ENCODE data around the gene SH2D6.

DNA sequence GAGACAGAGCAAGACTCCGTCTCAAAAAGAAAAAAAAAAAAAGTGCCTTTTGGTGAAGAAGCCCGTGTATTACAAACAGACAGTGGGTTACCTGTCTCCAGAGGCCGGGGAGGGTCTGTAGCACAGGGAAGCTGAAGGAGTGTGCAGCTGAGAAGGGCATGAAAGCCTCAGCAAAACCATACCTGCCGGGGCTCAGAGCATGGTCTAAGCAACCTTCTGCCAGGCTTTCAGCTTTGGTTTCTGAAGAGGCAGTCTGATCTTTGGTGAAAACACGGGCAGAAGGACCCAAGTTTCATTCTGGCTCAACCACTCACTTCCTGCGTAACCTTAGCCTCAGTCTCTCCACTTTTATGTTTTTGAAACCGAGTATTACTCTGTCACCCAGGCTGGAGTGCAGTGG lies 21.5 kb downstream of the SH2D6 start:
- TF ChIP-seq EZH2 (IDR thresholded peaks at IDR 0.05): no peak
- no peak for TF ChIP-seq POLR2AphosphoS5 (IDR thresholded peaks at IDR 0.05; ENCODE audit: borderline replicate concordance, low read depth, low read length)
